ENCODE results near the gene LHFPL3. TPM values are rescaled to one million over a fixed set of nuclear protein-coding genes. Genes with fewer than 3 reads are reported as not detected.

Gene LHFPL3
- total RNA-seq, 1 donor from 2014 or later: not detected

- no peak for DNase-seq (ENCODE audit: low read depth in 2 of 2)
Observed at GRCh38 chr7:104841798-104842197, 513.4 kb downstream of the LHFPL3 start.

DNA sequence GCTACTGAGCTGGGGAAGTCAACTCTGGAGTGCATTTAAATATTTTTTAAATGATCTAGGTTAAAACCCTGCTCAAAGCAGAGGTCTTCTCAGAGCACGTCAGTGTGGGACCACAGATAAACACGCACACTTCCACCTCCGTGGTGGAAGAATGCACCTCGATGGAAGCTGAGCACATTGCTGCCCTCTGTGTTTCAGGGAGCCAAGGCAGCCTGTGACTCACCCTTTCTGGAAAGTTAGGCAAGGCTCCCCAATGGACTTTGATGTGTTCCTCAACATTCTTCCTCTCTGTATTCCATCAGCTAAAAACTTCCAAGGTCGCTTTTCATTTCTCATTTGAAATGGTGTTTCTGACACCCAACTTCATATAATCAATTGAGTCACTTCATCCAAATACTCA, 514.8 kb downstream of the LHFPL3 start:
- DNase-seq (ENCODE audit: low read depth in 2 of 2): no peak

DNA sequence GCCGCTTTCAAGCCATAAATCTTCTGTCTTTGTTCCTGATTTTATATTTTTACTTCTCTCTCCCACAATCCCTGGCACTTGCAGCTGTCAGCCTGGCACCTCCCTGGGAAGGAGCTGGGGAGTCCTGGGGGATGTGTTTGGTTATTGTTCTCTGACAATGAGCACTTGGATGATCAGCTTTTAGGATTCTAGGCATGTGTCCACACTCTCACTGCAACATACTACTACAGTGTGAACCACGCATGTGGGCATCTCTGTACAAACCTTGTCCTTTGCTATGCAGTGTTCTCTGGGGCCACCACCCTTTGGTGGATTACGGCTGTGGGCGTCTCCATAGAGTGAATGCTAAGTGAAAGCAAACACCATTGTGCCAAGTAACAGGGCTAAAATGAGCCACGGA, 517.2 kb downstream of the LHFPL3 start:
- DNase-seq (ENCODE audit: low read depth in 2 of 2): no peak

GRCh38 chr7:104846731-104847130, 518.3 kb downstream of the LHFPL3 start:
- no peak for DNase-seq (ENCODE audit: low read depth in 2 of 2)

DNA sequence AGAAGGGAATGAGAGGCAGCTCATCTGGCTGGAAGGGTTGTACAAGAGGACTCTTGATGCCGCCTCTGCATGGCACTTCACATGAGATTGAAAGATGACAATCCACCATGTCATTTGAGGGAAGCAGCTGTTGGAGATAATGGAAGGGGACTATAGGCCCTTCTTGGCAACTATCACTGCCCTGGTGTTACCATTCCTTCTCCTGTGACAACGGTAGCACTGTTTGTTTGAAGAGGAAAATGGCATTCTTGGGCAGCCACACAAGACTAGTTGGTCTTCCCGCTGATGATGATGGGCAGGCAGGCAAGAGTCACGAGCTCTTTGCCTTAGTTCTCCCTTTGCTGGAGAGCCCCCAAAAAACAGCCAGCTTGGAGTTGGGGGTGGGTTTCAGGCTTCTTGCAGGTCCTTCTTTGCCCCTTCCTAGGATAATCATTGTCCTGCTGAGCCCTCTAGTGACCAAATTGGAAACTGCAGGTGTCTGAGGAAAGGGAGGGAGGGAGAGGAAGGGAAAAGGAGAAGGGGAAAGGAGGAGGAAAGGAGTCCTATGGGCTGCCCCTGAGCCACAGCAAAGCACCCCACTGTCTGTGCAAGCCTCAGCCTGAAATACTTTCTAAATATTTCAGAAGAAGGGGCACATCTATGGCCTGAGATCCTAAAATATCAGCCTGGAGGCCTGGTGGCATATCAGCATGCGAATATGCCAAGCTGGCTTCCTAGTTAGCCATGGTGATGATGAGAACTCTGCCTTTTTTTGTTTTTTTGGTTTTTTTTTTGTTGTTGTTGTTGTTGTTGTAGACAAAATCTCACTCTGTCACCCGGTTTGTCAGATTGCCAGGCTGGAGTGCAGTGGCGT, 520.0 kb downstream of the LHFPL3 start:
- DNase-seq (ENCODE audit: low read depth in 2 of 2): peak; percentile 34 to 55

DNA sequence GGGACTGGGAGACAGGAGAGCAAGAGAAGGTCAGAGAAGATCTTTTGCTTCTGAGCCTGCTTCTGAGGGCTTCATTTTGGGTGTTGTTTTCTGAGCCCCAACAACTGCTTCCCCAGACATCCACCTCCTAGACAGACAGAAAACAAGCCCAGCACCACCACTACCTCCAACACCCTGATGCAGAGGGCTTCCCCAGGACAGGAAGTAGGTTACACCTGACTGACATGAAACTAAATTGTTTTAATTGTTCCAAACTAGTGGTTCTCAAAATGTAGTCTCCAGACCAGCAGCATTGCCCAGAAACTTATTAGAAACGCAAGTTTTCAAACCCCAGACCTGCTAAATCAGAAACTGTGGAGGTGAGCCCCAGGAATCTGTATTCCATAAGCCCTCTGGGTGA, 522.0 kb downstream of the LHFPL3 start:
- DNase-seq (ENCODE audit: low read depth in 2 of 2): no peak

GRCh38 chr7:104851268-104851667, 522.9 kb downstream of the LHFPL3 start:
- DNase-seq (ENCODE audit: low read depth in 2 of 2): no peak

DNA sequence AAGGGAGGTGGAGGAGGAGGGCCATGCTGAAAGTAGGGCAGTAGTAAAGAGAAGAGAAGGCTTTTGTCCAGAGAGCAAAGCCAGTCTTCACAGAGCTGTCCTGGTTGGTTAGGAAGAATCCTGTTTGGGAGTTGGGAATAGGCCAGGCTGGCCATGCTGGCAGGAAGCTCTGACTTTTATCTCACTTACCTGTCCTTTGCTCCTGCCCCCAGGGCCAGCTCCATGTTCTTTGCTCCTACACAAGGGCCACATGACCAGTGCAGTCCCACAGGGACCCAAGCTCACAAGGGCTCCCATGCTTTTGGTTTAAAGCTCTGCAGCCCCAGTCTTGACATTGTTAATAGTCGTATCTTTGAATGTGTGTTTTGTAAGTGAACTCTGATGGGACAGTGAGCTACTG, 524.0 kb downstream of the LHFPL3 start:
- DNase-seq (ENCODE audit: low read depth in 2 of 2): no peak

GRCh38 chr7:104855861-104856260, 527.5 kb downstream of the LHFPL3 start:
- DNase-seq (ENCODE audit: low read depth in 2 of 2): no peak

- DNase-seq (ENCODE audit: low read depth in 2 of 2): no peak
Observed at GRCh38 chr7:104857458-104858425, 529.3 kb downstream of the LHFPL3 start.

GRCh38 chr7:104859754-104860426, 531.5 kb downstream of the LHFPL3 start:
- DNase-seq (ENCODE audit: low read depth in 2 of 2): no peak

DNA sequence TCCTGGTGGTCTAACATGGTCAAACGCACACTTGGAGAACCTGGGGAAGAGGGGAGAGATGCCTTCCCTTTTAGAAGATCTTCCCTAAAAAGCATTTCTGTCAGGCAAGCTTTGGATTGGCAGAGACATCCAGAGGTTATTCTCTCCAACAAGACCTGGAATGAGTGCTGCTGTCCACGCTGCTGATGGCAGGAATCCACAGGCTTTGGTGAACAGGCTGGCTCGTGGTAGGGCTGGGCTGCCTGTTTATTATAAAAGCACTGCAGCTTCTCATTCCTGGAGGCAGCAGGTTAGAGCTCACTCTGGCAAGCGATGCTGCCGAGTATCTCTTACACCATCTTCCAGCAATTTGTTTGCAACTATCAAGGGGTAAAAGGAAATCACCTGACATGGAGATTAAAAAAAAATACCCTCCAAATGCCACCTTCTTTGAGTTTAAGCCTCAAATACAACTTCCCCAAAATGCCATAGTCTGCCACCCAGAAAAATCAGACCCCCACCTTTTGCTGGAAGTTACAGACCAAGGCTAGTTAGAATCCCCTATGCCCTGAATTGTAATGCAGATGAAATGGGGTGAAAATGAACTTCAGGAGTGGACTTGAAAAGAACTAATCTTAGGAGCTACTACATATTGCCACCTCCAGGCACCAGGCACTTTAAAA, 533.5 kb downstream of the LHFPL3 start:
- DNase-seq (ENCODE audit: low read depth in 2 of 2): no peak

DNA sequence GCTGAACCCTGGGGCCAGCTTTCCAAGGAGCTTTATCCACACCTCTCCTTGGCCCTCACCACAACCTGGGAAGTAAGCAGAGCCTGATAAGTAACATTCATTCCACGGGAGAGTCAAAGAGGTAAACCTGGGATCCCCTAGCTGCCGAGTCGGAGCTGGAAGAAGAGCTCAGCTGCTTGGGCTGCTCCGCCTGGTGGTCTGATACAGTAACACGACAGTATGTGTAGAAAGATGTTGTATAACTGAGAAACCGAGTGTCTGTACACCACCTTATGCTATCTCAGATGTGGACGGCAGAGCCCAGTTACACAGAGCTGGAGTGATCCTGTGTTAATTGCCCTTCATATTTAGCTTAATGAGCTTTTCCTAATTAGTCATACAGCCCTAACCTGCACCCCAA, 534.3 kb downstream of the LHFPL3 start:
- DNase-seq (ENCODE audit: low read depth in 2 of 2): peak; percentile 21 to 24

- no peak for DNase-seq (ENCODE audit: low read depth in 2 of 2)
Observed at GRCh38 chr7:104873401-104873800, 545.0 kb downstream of the LHFPL3 start.

- no peak for DNase-seq (ENCODE audit: low read depth in 2 of 2)
Observed at GRCh38 chr7:104878577-104878976, 550.2 kb downstream of the LHFPL3 start.

GRCh38 chr7:104883248-104883717, 554.9 kb downstream of the LHFPL3 start:
- DNase-seq (ENCODE audit: low read depth in 2 of 2): no peak

DNA sequence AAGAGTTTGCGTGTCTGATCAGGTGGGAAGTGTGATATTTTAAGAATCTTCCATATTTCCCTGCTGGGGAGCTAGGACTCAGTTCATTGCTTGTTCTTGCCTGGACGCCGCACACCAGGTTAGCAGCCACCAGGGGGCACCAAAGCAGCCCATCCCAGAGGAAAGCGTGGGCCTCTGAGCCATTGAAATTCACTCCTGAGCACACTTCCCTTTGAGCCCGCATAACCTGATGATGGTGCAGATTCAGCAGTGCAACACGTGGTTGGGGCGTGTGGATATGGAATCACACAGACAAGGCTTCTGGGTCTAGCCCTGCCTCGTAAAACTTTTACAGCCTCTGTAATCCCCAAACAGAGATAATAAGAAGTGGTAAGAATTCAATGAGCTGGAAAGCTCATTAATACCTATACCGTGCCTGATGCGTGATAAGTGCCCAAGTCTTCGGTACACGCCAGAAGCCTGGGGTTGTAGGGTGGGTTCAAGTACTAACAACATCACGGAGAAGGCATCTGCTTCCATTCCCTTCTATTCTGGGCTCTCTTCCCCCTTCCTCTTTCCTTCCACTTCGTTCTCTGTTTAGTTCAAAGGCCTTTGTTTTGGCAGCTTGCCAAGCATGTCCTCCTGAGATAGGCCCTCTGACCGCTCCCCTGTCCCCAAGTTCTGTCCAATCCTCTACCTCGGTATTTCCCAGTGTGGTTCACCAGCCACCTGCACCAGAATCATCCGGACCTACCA, 555.5 kb downstream of the LHFPL3 start:
- DNase-seq (ENCODE audit: low read depth in 2 of 2): peak; percentile 87 to 93

DNA sequence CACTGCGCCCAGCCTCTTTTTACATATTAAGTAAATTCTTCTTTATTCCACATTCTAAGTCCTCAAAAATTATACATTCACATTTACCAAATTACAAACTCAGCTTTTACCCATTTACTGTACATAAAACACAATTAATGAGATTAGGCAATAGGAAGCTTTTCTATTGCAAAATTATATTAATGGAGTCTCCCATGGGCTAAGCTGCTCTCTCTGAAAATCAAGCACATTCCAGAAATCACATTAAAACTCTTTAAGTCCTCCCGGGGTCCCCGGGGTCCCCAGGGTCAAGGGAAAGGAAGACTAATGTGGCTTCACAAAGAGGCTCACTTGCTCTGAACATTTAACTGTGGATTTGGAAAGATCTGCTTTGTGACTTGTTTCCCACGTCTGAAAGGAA, 558.2 kb downstream of the LHFPL3 start:
- DNase-seq (ENCODE audit: low read depth in 2 of 2): no peak

DNA sequence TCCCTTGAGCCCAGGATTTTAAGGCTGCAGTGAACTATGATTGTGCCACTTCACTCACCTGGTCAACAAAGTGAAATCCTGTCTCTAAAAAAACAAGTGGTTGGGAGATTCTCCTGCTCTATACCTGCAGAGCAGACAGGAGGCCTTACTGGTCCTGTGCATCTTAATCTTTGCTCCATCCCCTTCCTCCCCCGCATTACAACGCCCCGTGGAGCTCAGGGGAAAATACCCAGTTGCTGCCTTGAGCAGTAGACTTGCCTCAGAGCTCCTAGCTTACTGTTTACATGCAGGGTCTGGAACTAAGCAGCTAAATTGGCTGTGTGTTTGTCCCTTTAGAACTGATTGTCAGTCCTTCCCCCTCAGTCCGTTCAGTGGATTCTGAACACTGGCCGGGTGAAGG, 561.8 kb downstream of the LHFPL3 start:
- no peak for DNase-seq (ENCODE audit: low read depth in 2 of 2)

DNA sequence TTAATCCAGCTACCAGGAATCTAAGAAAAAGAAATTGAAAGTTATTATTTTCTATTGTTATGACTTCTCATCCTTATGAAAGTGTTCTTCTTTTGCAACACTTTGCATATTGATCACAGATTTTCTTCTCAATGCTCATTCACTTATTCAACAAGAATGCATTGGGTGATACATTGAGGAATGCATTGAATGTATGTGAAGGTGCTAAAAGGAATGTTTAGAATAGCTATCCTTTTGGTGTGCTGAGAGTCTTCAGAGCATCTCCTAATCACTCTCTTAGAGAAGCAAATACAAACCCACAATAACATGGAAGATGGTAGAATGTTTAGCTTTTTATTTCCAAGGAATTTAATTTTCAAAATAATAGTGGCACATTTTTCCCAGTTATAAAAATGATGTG, 563.5 kb downstream of the LHFPL3 start:
- DNase-seq (ENCODE audit: low read depth in 2 of 2): no peak

All from lung microvascular endothelial cell (primary cell).